ENCODE results near the gene ANKRD28. TPM values are rescaled to one million over a fixed set of nuclear protein-coding genes. Genes with fewer than 3 reads are reported as not detected.

ANKRD28 gene
- total RNA-seq, 4 donors from 2014 or later, result 39.0 to 81.1 (median 49.5) TPM

DNA sequence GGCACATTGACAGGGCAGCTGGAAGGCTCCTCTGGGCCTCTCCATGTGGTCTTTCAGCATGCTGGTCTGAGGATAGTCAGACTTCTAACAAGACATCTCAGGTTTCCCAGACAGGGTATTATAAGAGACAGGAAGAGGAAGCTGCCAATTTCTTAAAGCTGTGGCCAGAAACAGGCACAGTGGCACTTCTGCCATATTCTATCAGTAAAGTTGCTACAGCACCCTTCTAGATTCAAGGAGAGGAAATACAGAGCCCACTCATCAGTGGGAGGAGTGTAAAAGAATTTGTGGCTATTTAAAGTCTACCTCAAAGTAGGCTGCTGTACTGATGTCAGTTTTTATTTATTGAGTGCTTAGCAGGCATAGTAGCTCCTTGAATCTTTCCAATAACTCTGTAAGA, 140.8 kb downstream of the ANKRD28 start:
- no peaks in the 10 kb centered on the region for H3K4me1 ChIP-seq
- no peak for TF ChIP-seq POLR2AphosphoS5 (IDR thresholded peaks at IDR 0.05)
- no peak for TF ChIP-seq EP300 (IDR thresholded peaks at IDR 0.05; ENCODE audit: low read depth)
- TF ChIP-seq, protein P1, sequence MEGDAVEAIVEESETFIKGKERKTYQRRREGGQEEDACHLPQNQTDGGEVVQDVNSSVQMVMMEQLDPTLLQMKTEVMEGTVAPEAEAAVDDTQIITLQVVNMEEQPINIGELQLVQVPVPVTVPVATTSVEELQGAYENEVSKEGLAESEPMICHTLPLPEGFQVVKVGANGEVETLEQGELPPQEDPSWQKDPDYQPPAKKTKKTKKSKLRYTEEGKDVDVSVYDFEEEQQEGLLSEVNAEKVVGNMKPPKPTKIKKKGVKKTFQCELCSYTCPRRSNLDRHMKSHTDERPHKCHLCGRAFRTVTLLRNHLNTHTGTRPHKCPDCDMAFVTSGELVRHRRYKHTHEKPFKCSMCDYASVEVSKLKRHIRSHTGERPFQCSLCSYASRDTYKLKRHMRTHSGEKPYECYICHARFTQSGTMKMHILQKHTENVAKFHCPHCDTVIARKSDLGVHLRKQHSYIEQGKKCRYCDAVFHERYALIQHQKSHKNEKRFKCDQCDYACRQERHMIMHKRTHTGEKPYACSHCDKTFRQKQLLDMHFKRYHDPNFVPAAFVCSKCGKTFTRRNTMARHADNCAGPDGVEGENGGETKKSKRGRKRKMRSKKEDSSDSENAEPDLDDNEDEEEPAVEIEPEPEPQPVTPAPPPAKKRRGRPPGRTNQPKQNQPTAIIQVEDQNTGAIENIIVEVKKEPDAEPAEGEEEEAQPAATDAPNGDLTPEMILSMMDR (IDR thresholded peaks at IDR 0.05), result no peak
- no peak for TF ChIP-seq POLR2A (IDR thresholded peaks at IDR 0.05)
- H3K4me3 ChIP-seq, result no peak overlapping the region
- no peak for DNase-seq
- H3K27me3 ChIP-seq, result no peaks in the 10 kb centered on the region
- in situ Hi-C loops (cut with MboI; ENCODE audit: low pct_ligation_motif_present in 1 of 4, low pct_unique_long_range_greater_than_20kb in 1 of 4, low sequenced_read_pairs in 3 of 4) (no loop called here), intact Hi-C loops (cut with DNase I; ENCODE audit: low total_unique reads) (no loop called here)
- no peaks in the 10 kb centered on the region for H3K36me3 ChIP-seq
- no peak overlapping the region for H3K27ac ChIP-seq
- H3K9me3 ChIP-seq, result peaks cover 16 to 22% of the 10 kb centered on the region in 2 donors

DNA sequence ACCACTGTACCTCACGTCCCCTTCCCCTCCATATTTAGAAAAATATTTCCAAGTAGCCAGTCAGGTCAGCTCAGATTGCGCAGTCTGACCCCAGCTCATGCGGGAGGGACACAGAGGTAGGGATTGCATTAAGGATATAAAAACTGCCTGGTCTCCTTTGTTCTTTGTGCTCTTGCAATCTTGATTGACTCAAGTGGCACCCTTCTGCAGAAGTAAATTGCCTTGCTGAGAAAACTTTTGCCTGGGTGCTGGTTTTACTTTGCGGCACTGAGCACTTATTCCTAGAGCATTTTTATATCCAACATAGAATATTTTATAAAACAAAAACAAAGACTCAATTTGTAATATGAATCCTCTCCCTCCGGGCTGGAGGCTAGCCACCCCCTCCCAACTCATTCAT, 141.4 kb downstream of the ANKRD28 start:
- no peak for DNase-seq
- in situ Hi-C loops (cut with MboI; ENCODE audit: low pct_ligation_motif_present in 1 of 4, low pct_unique_long_range_greater_than_20kb in 1 of 4, low sequenced_read_pairs in 3 of 4), result no loop called here
- 78 to 87% methylated on average over 3 to 5 of the region's 5 CpGs for WGBS, 2 donors (ENCODE audit: low coverage in 1 of 2)
- H3K36me3 ChIP-seq, result no peaks in the 10 kb centered on the region
- intact Hi-C loops (cut with DNase I; ENCODE audit: low total_unique reads), result no loop called here
- H3K9me3 ChIP-seq, result peaks cover 16 to 22% of the 10 kb centered on the region in 2 donors
- H3K4me3 ChIP-seq, result no peak overlapping the region
- no peaks in the 10 kb centered on the region for H3K4me1 ChIP-seq
- TF ChIP-seq POLR2A (IDR thresholded peaks at IDR 0.05), result no peak
- TF ChIP-seq, protein P1 (IDR thresholded peaks at IDR 0.05), result no peak
- no peaks in the 10 kb centered on the region for H3K27me3 ChIP-seq
- no peak overlapping the region for H3K27ac ChIP-seq

DNA sequence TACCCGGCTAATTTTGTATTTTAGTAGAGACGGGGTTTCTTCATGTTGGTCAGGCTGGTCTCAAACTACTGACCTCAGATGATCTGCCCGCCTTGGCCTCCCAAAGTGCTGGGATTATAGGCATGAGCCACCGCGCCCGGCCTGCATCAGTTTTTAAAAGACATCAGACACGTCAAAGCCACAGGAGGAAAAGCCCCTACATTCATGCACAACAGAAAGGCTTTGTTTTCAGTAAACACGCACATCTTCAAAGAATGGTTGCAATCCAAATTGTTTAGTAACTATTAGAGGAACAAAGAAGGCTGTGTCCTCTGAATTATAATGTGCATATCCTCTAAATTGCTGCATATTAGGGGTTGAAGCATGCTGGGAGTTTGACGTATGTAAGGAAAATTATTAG, 142.9 kb downstream of the ANKRD28 start:
- 97% methylated on average over 3 to 9 of the region's 9 CpGs for WGBS, 2 donors (ENCODE audit: low coverage in 1 of 2)
- Histone ChIP-seq H3K9me3 (peaks cover 16 to 22% of the 10 kb centered on the region in 2 donors), H3K27me3 (no peaks in the 10 kb centered on the region), H3K4me3 (no peak overlapping the region), H3K27ac (no peak overlapping the region), H3K4me1 (no peaks in the 10 kb centered on the region), H3K36me3 (no peaks in the 10 kb centered on the region)
- TF ChIP-seq POLR2A (IDR thresholded peaks at IDR 0.05) (no peak), EP300 (IDR thresholded peaks at IDR 0.05; ENCODE audit: low read depth) (no peak), POLR2AphosphoS5 (IDR thresholded peaks at IDR 0.05) (no peak)
- TF ChIP-seq, protein P1 (IDR thresholded peaks at IDR 0.05), result no peak
- intact Hi-C loops (cut with DNase I; ENCODE audit: low total_unique reads), result no loop called here
- DNase-seq, result no peak
- in situ Hi-C loops (cut with MboI; ENCODE audit: low pct_ligation_motif_present in 1 of 4, low pct_unique_long_range_greater_than_20kb in 1 of 4, low sequenced_read_pairs in 3 of 4), result no loop called here

DNA sequence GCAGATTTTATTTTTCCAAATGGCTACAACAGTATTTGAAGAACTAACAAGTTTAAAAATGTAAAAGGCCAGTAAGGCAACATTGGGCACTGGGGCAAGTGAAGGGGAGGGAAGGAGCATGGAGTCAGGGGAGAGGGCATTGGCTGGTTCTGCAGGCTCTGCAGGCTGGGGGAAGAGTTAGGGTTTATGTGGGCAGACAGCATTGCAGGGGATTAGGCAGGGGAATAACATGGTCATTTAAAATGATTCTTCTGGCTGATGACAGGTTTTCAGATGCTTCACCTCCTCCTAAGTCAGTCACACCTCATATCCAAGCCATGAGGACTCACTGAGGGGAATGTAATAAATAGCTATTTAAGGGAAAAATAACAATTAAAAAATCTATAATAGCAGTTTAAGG, 143.7 kb downstream of the ANKRD28 start:
- no peak overlapping the region for H3K4me3 ChIP-seq
- TF ChIP-seq POLR2AphosphoS5 (IDR thresholded peaks at IDR 0.05) (no peak), EP300 (IDR thresholded peaks at IDR 0.05; ENCODE audit: low read depth) (no peak), POLR2A (IDR thresholded peaks at IDR 0.05) (no peak)
- TF ChIP-seq, protein P1 (IDR thresholded peaks at IDR 0.05), result no peak
- in situ Hi-C loops (cut with MboI; ENCODE audit: low pct_ligation_motif_present in 1 of 4, low pct_unique_long_range_greater_than_20kb in 1 of 4, low sequenced_read_pairs in 3 of 4) (no loop called here), intact Hi-C loops (cut with DNase I; ENCODE audit: low total_unique reads) (no loop called here)
- peaks cover 16 to 22% of the 10 kb centered on the region in 2 donors for H3K9me3 ChIP-seq
- H3K36me3 ChIP-seq, result no peaks in the 10 kb centered on the region
- no peaks in the 10 kb centered on the region for H3K4me1 ChIP-seq
- H3K27me3 ChIP-seq, result no peaks in the 10 kb centered on the region
- H3K27ac ChIP-seq, result no peak overlapping the region
- DNase-seq, result no peak

Measured in transverse colon (tissue), 4 donors.